Neural crest cell (in vitro differentiated cells): ENCODE data around the gene DOK6. TPM values are rescaled to one million over a fixed set of nuclear protein-coding genes. Genes with fewer than 3 reads are reported as not detected.

ENCODE experiments used
- DNase-seq: peaks from one replicate; pipeline ENCODE4 v3.0.0; 2021; ENCODE audit warnings: low read depth, mixed read lengths, low spot score
- H3K27ac Mint-ChIP-seq: one replicate; pipeline ENCODE4 v1.8.0; 2021; ENCODE audit warnings: mild to moderate bottlenecking, mixed read lengths; ENCODE audit not compliant: unreplicated experiment
- H3K27me3 Mint-ChIP-seq: 2 replicates; pipeline ENCODE4 v1.8.0; 2021; ENCODE audit warnings: low read depth, mild to moderate bottlenecking, mixed read lengths
- H3K36me3 Mint-ChIP-seq: 2 replicates; pipeline ENCODE4 v1.8.0; 2021; ENCODE audit warnings: low read depth, mild to moderate bottlenecking, mixed read lengths
- H3K4me1 Mint-ChIP-seq: 2 replicates; pipeline ENCODE4 v1.8.0; 2021; ENCODE audit warnings: mixed read lengths
- H3K4me3 Mint-ChIP-seq: one replicate; pipeline ENCODE4 v1.8.0; 2021; ENCODE audit warnings: mild to moderate bottlenecking, mixed read lengths
- H3K9me3 Mint-ChIP-seq: 2 replicates; pipeline ENCODE4 v1.8.0; 2021; ENCODE audit warnings: mixed read lengths
- CTCF ChIP-seq: fragments of 200-600 bp; sonication (generic); conservative IDR thresholded peaks from 2 replicates; pipeline ENCODE4 v1.5.0; 2021; ENCODE audit warnings: antibody characterized with exemption, mild to moderate bottlenecking
- total RNA-seq: library from RNA; stranded (reverse); gene quantifications from 2 replicates; pipeline ENCODE4 v1.2.1, GENCODE V29; 2021

Gene DOK6
- total RNA-seq, 1 donor from 2014 or later: 3.6 TPM

DNA sequence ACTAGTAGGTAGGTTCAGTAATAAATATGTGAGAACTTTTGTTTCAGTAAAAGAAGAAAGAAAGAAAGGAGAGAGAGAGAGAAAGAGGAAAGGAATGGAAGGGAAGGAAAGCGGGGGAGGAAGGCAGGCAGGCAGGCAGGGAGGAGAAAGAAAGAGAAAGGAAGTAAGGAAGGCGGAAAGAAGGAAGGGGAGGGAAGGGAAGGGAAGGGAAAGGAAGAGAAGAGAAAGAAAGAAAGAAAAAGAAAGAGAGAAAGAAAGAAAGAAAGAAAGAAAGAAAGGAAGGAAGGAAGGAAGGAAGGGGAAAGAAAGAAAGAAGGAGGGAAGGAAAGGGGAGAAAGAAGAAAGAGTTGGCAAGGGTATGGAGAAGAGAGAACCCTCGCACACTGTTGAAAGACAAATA is 479.4 kb downstream of the DOK6 start:
- Mint-ChIP-seq H3K4me1 (peaks cover 16% of the 10 kb centered on the region), H3K36me3 (no peaks in the 10 kb centered on the region), H3K4me3 (no peak overlapping the region), H3K27me3 (no peaks in the 10 kb centered on the region), H3K27ac (no peak overlapping the region), H3K9me3 (peaks cover 3% of the 10 kb centered on the region)
- no peak for DNase-seq
- TF ChIP-seq CTCF: no peak

GRCh38 chr18:69882965-69883668 is 482.4 kb downstream of the DOK6 start:
- no peaks in the 10 kb centered on the region for H3K36me3 Mint-ChIP-seq
- no peak for TF ChIP-seq CTCF
- H3K27me3 Mint-ChIP-seq: no peaks in the 10 kb centered on the region
- H3K27ac Mint-ChIP-seq: no peak overlapping the region
- H3K4me1 Mint-ChIP-seq: peaks cover 15% of the 10 kb centered on the region
- H3K4me3 Mint-ChIP-seq: no peak overlapping the region
- no peak for DNase-seq
- peaks cover 3% of the 10 kb centered on the region for H3K9me3 Mint-ChIP-seq

DNA sequence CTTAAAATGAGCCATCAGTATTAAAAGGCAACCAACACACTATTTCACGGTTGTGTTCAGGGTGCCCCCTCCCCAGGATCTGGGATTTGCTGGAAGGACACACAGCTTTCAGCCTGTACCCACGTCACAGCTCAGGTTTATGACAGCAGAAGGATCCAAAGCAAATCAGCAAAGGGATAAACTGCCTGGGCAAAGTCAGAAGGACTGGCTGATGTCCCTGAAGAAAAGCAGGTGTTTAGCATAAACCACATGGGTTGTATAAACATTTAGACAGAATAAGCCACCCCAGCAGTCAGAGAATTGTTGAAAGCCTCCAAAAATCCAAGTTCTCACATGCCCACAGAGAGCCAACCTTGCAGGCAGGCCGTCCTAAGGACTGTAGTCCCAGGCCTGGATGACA is 483.1 kb downstream of the DOK6 start:
- H3K9me3 Mint-ChIP-seq: peaks cover 1% of the 10 kb centered on the region

GRCh38 chr18:69885355-69885754 is 484.7 kb downstream of the DOK6 start:
- H3K27ac Mint-ChIP-seq: no peak overlapping the region

More for the DNA sequence above, 483.1 kb downstream of the DOK6 start:
- no peak overlapping the region for H3K4me3 Mint-ChIP-seq
- H3K36me3 Mint-ChIP-seq: no peaks in the 10 kb centered on the region
- no peak for DNase-seq
- peak overlapping the region; percentile 19 for H3K27ac Mint-ChIP-seq
- H3K27me3 Mint-ChIP-seq: no peaks in the 10 kb centered on the region
- peaks cover 9% of the 10 kb centered on the region for H3K4me1 Mint-ChIP-seq
- no peak for TF ChIP-seq CTCF

GRCh38 chr18:69885841-69886531 is 485.3 kb downstream of the DOK6 start:
- Mint-ChIP-seq H3K27me3 (no peaks in the 10 kb centered on the region), H3K27ac (no peak overlapping the region), H3K9me3 (peaks cover 4% of the 10 kb centered on the region), H3K36me3 (peaks cover under 1% of the 10 kb centered on the region), H3K4me1 (no peaks in the 10 kb centered on the region), H3K4me3 (no peak overlapping the region)
- DNase-seq: no peak
- TF ChIP-seq CTCF: no peak

More at GRCh38 chr18:69885355-69885754, 484.7 kb downstream of the DOK6 start:
- Mint-ChIP-seq H3K4me1 (no peaks in the 10 kb centered on the region), H3K9me3 (peaks cover under 1% of the 10 kb centered on the region), H3K36me3 (no peaks in the 10 kb centered on the region), H3K4me3 (no peak overlapping the region), H3K27me3 (no peaks in the 10 kb centered on the region)
- no peak for TF ChIP-seq CTCF
- no peak for DNase-seq
